HepG2 (cell line): ENCODE data around the gene SLC13A5. TPM values are rescaled to one million over a fixed set of nuclear protein-coding genes. Genes with fewer than 3 reads are reported as not detected.
"Not testable (repeated sequence)": the region's sequence is repeated elsewhere in the genome, so short reads cannot be mapped to it uniquely, and the experiment has no call there.

Experiments
- ATAC-seq: fragments of 200-7000 bp; cut with Tn5 transposase; 3 replicates; pipeline ENCODE4 v1.9.1; 2020; ENCODE audit warnings: mild to moderate bottlenecking, moderate library complexity
- BruUV-seq: library from RNA; stranded (reverse); fragments of 400-500 nt; replicated peaks from 2 replicates; lab custom pipeline; 2021; lab: Mats Ljungman, UMichigan
- CTCF ChIA-PET: fragments of 300-600 bp; formaldehyde crosslinking; extraction: SDS; loops from one replicate; lab custom pipeline; 2021; ENCODE audit warnings: low total read pairs, inconsistent platforms, low intra/inter-chr PET ratio; lab: Yijun Ruan, JAX
- POLR2A ChIA-PET: fragments of 350-600 bp; sonication (Branson Sonifier 250); formaldehyde crosslinking; loops from one replicate; lab custom pipeline; 2020; ENCODE audit warnings: antibody characterized with exemption, inconsistent platforms; lab: Yijun Ruan, JAX
- DNase-seq: peaks from one replicate; pipeline ENCODE4 v3.0.0-alpha.2; 2015; ENCODE audit warnings: low spot score
- FAIRE-seq: peaks from 3 replicates; lab custom pipeline; 2011; peaks lifted over from hg19 to GRCh38; lab: Jason Lieb, UNC
- H2AFZ ChIP-seq: one replicate; pipeline ENCODE4 v1.6.1; 2011; ENCODE audit warnings: low read length, inconsistent platforms
- H3K27ac ChIP-seq: fragments of 300-600 bp; 3 replicates; pipeline ENCODE4 v1.8.0; 2011; ENCODE audit warnings: mixed run types, mild to moderate bottlenecking, mixed read lengths, low read length, inconsistent platforms; ENCODE audit not compliant: insufficient read depth; ENCODE audit errors: extremely low read length
- H3K27me3 ChIP-seq, 2 experiments: fragments of 200-600 bp in 1 of 2; 2 replicates in 1 of 2; 3 replicates in 1 of 2; pipeline versions ENCODE4 v1.6.0 to v1.8.0; 2011; ENCODE audit warnings: low read length in 2 of 2, mild to moderate bottlenecking in 2 of 2, moderate library complexity in 2 of 2, inconsistent platforms in 1 of 2; ENCODE audit not compliant: insufficient read depth in 2 of 2, control insufficient read depth in 1 of 2
- H3K36me3 ChIP-seq, 2 experiments: fragments of 200-600 bp in 1 of 2; replicated peaks in 1 of 2; 2 replicates in 1 of 2; 3 replicates in 1 of 2; pipeline versions ENCODE4 v1.5.1 to v1.8.0; 2011; ENCODE audit warnings: low read length in 2 of 2, inconsistent platforms in 1 of 2; ENCODE audit not compliant: insufficient read depth in 2 of 2, control insufficient read depth in 1 of 2
- H3K4me1 ChIP-seq: 2 replicates; pipeline ENCODE4 v1.5.1; 2012; ENCODE audit warnings: low read length, inconsistent platforms; ENCODE audit not compliant: insufficient read depth
- H3K4me2 ChIP-seq: 2 replicates; pipeline ENCODE4 v1.6.0; 2011; ENCODE audit warnings: low read depth, low read length, inconsistent platforms
- H3K4me3 ChIP-seq, 3 experiments: fragments of 200-600 bp in 1 of 3; sonication (generic), shearing (Covaris generic) in 1 of 3; replicated peaks in 1 of 3; 2 replicates each; pipeline ENCODE4 v1.5.1; 2011 to 2016; ENCODE audit warnings: low read length in 3 of 3, inconsistent platforms in 2 of 3, low read depth in 2 of 3, mild to moderate bottlenecking in 2 of 3, control low read depth in 1 of 3, mixed read lengths in 1 of 3; ENCODE audit not compliant: insufficient read depth in 1 of 3
- H3K79me2 ChIP-seq: one replicate; pipeline ENCODE4 v1.6.1; 2011; ENCODE audit warnings: low read length, inconsistent platforms; ENCODE audit not compliant: insufficient read depth
- H3K9ac ChIP-seq: 2 replicates; pipeline ENCODE4 v1.6.0; 2011; ENCODE audit warnings: mild to moderate bottlenecking, low read depth, low read length, inconsistent platforms; ENCODE audit not compliant: insufficient read depth
- H3K9me3 ChIP-seq: 2 replicates; pipeline ENCODE4 v1.5.1; 2012; ENCODE audit warnings: mild to moderate bottlenecking, low read length
- H4K20me1 ChIP-seq: 2 replicates; pipeline ENCODE4 v1.6.0; 2011; ENCODE audit warnings: inconsistent platforms, mild to moderate bottlenecking, low read length, moderate library complexity; ENCODE audit not compliant: insufficient read depth
- WGBS: methylation state at CpG from one replicate; pipeline ENCODE4 v1.1.6; 2017; ENCODE audit warnings: low lambda C conversion rate; 5-methylcytosine and 5-hydroxymethylcytosine counted together
- in situ Hi-C: cut with HindIII; loops from 2 replicates; pipeline ENCODE4 v1.10.0; 2017; ENCODE audit warnings: low pct_unique_long_range_greater_than_20kb; ENCODE audit not compliant: extremely low pct_ligation_motif_present
- intact Hi-C: fragments of 100-400 bp; cut with micrococcal nuclease; formaldehyde crosslinking; loops from one replicate; pipeline ENCODE4 v1.10.0; 2022; ENCODE audit not compliant: unreplicated experiment
- polyA plus RNA-seq, 8 experiments: library from polyadenylated mRNA; depleted of rRNA in 3 of 8; stranded (reverse) in 7 of 8; unstranded in 1 of 8; fragments of >200 nt; fragmentation: Illumina TruSeq in 4 of 8; extraction: Trizol in 4 of 8; gene quantifications; 2 replicates each; pipeline versions ENCODE4 v1.2.1 to v1.2.3, GENCODE V29; 2011 to 2016; ENCODE audit warnings: low read depth in 4 of 8, missing spikeins in 1 of 8, mixed read lengths in 1 of 8; ENCODE audit not compliant: insufficient read depth in 1 of 8
- total RNA-seq, 5 experiments: library from RNA; depleted of rRNA; stranded (reverse); fragments of >200 nt; fragmentation: Illumina TruSeq; extraction: Trizol; gene quantifications; 2 replicates each; pipeline ENCODE4 v1.2.3, GENCODE V29; 2016; ENCODE audit warnings: low read depth in 1 of 5
- TF ChIP-seq, protein P1 (sequence below): sonication (generic); formaldehyde crosslinking; IDR thresholded peaks from 2 replicates; pipeline ENCODE4 v1.4.0; 2020; ENCODE audit warnings: missing genetic modification reagents

Gene SLC13A5
- total and polyA plus RNA-seq, 2 of the 13 experiments (the other 11 are each of a cell fraction or from before 2014, with no cell fraction given): 42.8 to 310 TPM

DNA sequence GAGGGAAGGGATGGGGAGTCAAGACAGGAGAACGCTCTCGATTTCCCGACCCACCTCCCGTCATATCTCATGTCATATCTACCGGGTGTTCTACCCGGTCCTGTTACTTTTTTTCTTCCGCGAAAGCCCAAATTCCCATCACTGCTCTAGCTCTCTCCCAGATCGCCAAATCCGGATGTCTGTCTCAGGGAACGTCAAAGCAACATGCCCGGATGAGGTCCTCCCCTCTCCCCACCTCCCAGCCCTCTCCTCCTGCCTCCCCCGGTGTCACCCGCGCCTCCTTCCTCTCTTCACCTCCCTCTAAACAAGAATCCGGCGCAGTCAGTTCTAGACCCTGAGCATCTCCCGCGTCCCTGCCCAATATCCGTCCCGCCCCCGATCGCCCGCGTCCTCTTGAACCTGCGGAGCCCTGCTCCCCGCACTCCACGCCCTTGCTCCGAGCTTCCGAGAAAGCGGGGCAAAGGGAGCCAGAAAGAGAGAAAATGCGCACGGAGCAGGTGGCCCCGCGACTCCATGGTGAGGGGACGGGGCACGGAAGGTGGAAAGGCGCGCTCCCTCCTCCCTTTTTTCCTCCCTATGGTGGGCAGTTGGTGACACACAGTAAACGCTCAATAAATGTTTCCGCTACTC, 57.3 kb downstream of the SLC13A5 start:
- WGBS: 82% methylated on average over 41 of the region's 41 CpGs

More for the DNA sequence above, 57.3 kb downstream of the SLC13A5 start:
- POLR2A ChIA-PET, DNase-seq, BruUV-seq, ATAC-seq, H3K27ac ChIP-seq, H3K4me3 ChIP-seq, H3K27me3 ChIP-seq, in situ Hi-C loops, H3K9me3 ChIP-seq, intact Hi-C loops, H3K9ac ChIP-seq, H3K36me3 ChIP-seq, H2AFZ ChIP-seq, CTCF ChIA-PET, FAIRE-seq: not testable (repeated sequence)
- peaks cover 34% of the 10 kb centered on the region for H3K79me2 ChIP-seq
- H4K20me1 ChIP-seq: peaks cover 14% of the 10 kb centered on the region
- H3K4me1 ChIP-seq: peaks cover 36% of the 10 kb centered on the region
- peak overlapping the region; percentile 18; the same call in 1 of the 2 replicates for H3K4me2 ChIP-seq
- TF ChIP-seq, protein P1, sequence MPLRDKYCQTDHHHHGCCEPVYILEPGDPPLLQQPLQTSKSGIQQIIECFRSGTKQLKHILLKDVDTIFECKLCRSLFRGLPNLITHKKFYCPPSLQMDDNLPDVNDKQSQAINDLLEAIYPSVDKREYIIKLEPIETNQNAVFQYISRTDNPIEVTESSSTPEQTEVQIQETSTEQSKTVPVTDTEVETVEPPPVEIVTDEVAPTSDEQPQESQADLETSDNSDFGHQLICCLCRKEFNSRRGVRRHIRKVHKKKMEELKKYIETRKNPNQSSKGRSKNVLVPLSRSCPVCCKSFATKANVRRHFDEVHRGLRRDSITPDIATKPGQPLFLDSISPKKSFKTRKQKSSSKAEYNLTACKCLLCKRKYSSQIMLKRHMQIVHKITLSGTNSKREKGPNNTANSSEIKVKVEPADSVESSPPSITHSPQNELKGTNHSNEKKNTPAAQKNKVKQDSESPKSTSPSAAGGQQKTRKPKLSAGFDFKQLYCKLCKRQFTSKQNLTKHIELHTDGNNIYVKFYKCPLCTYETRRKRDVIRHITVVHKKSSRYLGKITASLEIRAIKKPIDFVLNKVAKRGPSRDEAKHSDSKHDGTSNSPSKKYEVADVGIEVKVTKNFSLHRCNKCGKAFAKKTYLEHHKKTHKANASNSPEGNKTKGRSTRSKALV (CRISPR knock-in tag): 0 out of 2 replicates have a peak, but pooled peaks have one; percentile 17
